Duodenal mucosa (tissue), 2 donors: ENCODE data around the gene ARFGEF3.

Experiments
- H3K27ac ChIP-seq: one replicate; pipeline ENCODE4 v1.7.0; 2013; ENCODE audit warnings: low read depth, low read length
- H3K27me3 ChIP-seq, 2 donors: one replicate each; pipeline ENCODE4 v1.7.0; 2013; ENCODE audit warnings: low read length in 2 of 2, control low read depth in 1 of 2; ENCODE audit not compliant: insufficient read depth in 2 of 2, control insufficient read depth in 1 of 2
- H3K36me3 ChIP-seq, 2 donors: one replicate each; pipeline ENCODE4 v1.7.0; 2013; ENCODE audit warnings: low read length in 2 of 2, control low read depth in 1 of 2; ENCODE audit not compliant: insufficient read depth in 2 of 2, control insufficient read depth in 1 of 2
- H3K4me1 ChIP-seq, 2 donors: one replicate each; pipeline ENCODE4 v1.7.0; 2013; ENCODE audit warnings: low read length in 2 of 2, control low read depth in 1 of 2; ENCODE audit not compliant: insufficient read depth in 2 of 2, control insufficient read depth in 1 of 2
- H3K4me3 ChIP-seq, 2 donors: one replicate each; pipeline ENCODE4 v1.7.0; 2013; ENCODE audit warnings: low read length in 2 of 2, low read depth in 1 of 2
- H3K9ac ChIP-seq, 2 donors: one replicate each; pipeline ENCODE4 v1.7.0; 2013; ENCODE audit warnings: low read length in 2 of 2, low read depth in 1 of 2
- H3K9me3 ChIP-seq, 2 donors: one replicate each; pipeline ENCODE4 v1.7.0; 2013; ENCODE audit warnings: low read length in 2 of 2, control low read depth in 1 of 2; ENCODE audit not compliant: control insufficient read depth in 1 of 2

The ARFGEF3 gene

DNA sequence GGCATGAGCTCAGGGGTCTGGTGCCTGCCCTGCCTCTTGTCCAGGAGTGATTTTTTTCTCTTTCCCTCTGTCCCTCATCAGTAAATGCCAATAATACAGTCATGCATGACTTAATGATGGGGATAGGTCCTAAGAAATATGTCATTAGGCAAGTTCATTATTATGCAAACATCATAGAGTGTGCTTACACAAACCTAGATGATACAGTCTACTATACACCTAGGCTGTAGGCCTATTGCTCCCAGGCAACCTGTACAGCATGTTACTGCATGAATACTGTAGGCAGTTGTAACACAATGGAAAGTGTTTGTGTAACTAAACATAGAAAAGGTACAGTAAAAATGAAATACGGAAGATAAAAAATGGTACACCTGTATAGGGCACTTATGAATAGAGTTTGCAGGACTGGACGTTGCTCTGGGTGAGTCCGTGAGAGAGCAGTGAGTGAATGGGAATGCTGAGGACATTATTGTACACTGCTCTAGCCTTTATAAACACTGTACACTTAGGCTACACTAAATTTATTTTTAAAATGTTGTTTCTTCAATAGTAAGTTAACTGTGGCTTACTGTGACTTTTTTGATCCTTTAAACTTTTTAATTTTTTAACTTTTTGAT, 34.5 kb downstream of the ARFGEF3 start:
- Histone ChIP-seq H3K27me3 (no peaks in the 10 kb centered on the region), H3K4me1 (peaks cover 4 to 9% of the 10 kb centered on the region in 2 donors), H3K4me3 (no peak overlapping the region), H3K36me3 (no peaks in the 10 kb centered on the region), H3K27ac (no peak overlapping the region), H3K9me3 (no peaks in the 10 kb centered on the region), H3K9ac (no peak overlapping the region)

DNA sequence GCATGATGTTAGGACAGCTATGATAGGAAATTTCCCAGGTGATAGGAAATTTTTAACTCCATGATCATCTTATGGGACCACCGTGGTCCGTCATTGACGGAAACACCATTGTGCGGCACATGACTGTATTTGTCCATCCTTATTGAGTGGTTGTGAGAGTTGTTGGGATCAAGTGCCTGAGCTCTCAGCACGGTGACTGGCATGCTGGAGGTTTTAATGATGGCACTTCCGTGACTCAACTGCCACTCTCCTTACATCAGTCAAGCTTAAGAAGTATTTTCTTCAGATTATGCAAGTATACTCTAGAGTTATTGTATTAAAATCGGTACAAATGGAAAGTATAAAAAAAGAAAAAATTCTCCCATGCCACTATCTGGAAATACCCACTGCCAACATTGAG, 35.8 kb downstream of the ARFGEF3 start:
- H3K27ac ChIP-seq, result no peak overlapping the region
- no peaks in the 10 kb centered on the region for H3K36me3 ChIP-seq
- H3K27me3 ChIP-seq, result no peaks in the 10 kb centered on the region
- no peak overlapping the region for H3K9ac ChIP-seq
- H3K4me3 ChIP-seq, result no peak overlapping the region
- peaks cover 4 to 9% of the 10 kb centered on the region in 2 donors for H3K4me1 ChIP-seq
- no peaks in the 10 kb centered on the region for H3K9me3 ChIP-seq

- Histone ChIP-seq H3K9me3 (no peaks in the 10 kb centered on the region), H3K27me3 (no peaks in the 10 kb centered on the region), H3K36me3 (no peaks in the 10 kb centered on the region), H3K27ac (no peak overlapping the region), H3K4me1 (peaks cover 4 to 6% of the 10 kb centered on the region in 2 donors), H3K9ac (no peak overlapping the region), H3K4me3 (no peak overlapping the region)
Measured at GRCh38 chr6:138198430-138199091, 36.8 kb downstream of the ARFGEF3 start.

DNA sequence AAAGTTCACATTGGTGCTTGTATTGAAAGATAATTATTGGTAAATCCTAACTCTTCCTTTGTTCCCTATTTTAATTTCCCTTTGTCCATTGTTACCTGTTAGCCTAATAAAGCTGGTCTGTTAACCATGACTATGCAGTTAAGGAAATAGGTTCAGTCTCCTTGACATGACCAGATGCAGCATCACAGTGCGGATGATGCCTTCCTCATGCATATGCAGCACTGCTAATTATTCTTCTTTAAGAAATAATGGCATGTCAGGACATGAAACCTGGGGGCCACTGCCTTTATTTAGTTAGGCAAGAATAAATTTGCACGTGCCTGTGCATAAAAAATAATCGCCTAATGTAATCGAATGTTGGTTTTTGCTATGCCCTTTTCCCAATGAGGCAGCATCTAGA, 40.1 kb downstream of the ARFGEF3 start:
- Histone ChIP-seq H3K27ac (no peak overlapping the region), H3K4me3 (no peak overlapping the region), H3K4me1 (no peaks in the 10 kb centered on the region)

DNA sequence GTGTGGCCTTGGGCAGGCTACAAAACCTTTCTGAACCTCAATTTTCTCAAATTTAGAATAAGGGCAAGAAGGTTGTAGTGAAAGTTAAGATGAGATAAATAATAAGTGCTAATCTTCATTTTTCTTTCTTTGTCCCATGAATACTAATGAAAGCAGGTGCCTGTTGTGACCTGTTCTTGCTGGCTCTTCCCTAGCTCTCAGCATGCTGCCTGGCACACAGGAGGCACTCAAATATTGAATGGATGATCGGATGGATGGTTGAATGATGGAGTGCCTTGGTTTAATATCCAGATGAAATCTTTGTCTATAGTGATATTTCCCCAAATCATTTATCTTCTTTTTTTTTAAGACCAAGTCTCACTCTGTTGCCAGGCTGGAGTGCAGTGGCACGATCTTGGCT, 41.6 kb downstream of the ARFGEF3 start:
- Histone ChIP-seq H3K4me1 (no peaks in the 10 kb centered on the region), H3K27ac (no peak overlapping the region), H3K36me3 (no peaks in the 10 kb centered on the region), H3K4me3 (no peak overlapping the region), H3K9me3 (no peaks in the 10 kb centered on the region), H3K9ac (no peak overlapping the region), H3K27me3 (no peaks in the 10 kb centered on the region)

More for the DNA sequence above, 40.1 kb downstream of the ARFGEF3 start:
- H3K27me3 ChIP-seq, result no peaks in the 10 kb centered on the region
- H3K9ac ChIP-seq, result no peak overlapping the region
- no peaks in the 10 kb centered on the region for H3K36me3 ChIP-seq
- H3K9me3 ChIP-seq, result no peaks in the 10 kb centered on the region

- H3K36me3 ChIP-seq, result no peaks in the 10 kb centered on the region
- H3K4me3 ChIP-seq, result no peak overlapping the region
- no peaks in the 10 kb centered on the region for H3K9me3 ChIP-seq
- H3K9ac ChIP-seq, result no peak overlapping the region
- H3K27ac ChIP-seq, result no peak overlapping the region
- no peaks in the 10 kb centered on the region for H3K4me1 ChIP-seq
- no peaks in the 10 kb centered on the region for H3K27me3 ChIP-seq
Measured at GRCh38 chr6:138204303-138204702, 42.6 kb downstream of the ARFGEF3 start.

- H3K9me3 ChIP-seq, result no peaks in the 10 kb centered on the region
- H3K4me3 ChIP-seq, result no peak overlapping the region
- H3K9ac ChIP-seq, result no peak overlapping the region
- H3K4me1 ChIP-seq, result no peaks in the 10 kb centered on the region
- no peaks in the 10 kb centered on the region for H3K36me3 ChIP-seq
- no peak overlapping the region for H3K27ac ChIP-seq
- H3K27me3 ChIP-seq, result no peaks in the 10 kb centered on the region
Measured at GRCh38 chr6:138204792-138205384, 43.1 kb downstream of the ARFGEF3 start.

GRCh38 chr6:138205437-138206094, 43.8 kb downstream of the ARFGEF3 start:
- no peak overlapping the region for H3K9ac ChIP-seq
- no peaks in the 10 kb centered on the region for H3K4me1 ChIP-seq
- no peak overlapping the region for H3K27ac ChIP-seq
- H3K9me3 ChIP-seq, result no peaks in the 10 kb centered on the region
- no peaks in the 10 kb centered on the region for H3K36me3 ChIP-seq
- no peak overlapping the region for H3K4me3 ChIP-seq
- no peaks in the 10 kb centered on the region for H3K27me3 ChIP-seq

DNA sequence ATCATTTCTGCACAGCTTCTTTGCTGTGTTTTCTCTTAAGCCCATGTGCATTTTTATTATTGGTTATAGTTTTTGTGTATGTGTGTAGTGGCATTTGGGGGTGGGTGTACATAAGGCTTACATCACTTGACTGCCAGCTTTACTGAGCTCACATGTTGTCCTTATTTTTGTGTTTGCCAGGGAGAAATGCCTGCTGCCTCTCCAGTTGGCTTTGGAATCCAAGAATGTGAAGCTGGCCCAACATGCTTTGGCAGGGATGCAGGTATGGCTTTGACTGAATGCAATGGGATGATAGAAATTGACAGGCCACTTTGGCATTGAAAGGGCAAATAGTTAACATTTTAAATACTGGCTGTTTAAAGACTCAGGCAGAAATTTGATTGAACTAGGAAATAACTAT, 45.1 kb downstream of the ARFGEF3 start:
- H3K9ac ChIP-seq, result no peak overlapping the region
- H3K27ac ChIP-seq, result no peak overlapping the region
- no peaks in the 10 kb centered on the region for H3K27me3 ChIP-seq
- H3K9me3 ChIP-seq, result no peaks in the 10 kb centered on the region
- H3K4me1 ChIP-seq, result no peaks in the 10 kb centered on the region
- no peaks in the 10 kb centered on the region for H3K36me3 ChIP-seq
- no peak overlapping the region for H3K4me3 ChIP-seq

GRCh38 chr6:138211048-138211581, 49.4 kb downstream of the ARFGEF3 start:
- Histone ChIP-seq H3K27me3 (no peaks in the 10 kb centered on the region), H3K4me1 (peaks cover 0 to 3% of the 10 kb centered on the region in 2 donors), H3K4me3 (no peak overlapping the region), H3K9ac (no peak overlapping the region), H3K36me3 (no peaks in the 10 kb centered on the region), H3K9me3 (no peaks in the 10 kb centered on the region), H3K27ac (no peak overlapping the region)
